Measurements from ENCODE around the gene B4GALT6.

Gene B4GALT6

GRCh38 chr18:31619291-31619690 is 65.1 kb downstream of the B4GALT6 start:
- no peaks in the 10 kb centered on the region for H3K4me1 ChIP-seq (ENCODE audit: insufficient read depth, low read length)
- H3K9me3 ChIP-seq (ENCODE audit: low read length), result no peaks in the 10 kb centered on the region
- no peaks in the 10 kb centered on the region for H3K27me3 ChIP-seq (ENCODE audit: control insufficient read depth in 1 of 2, insufficient read depth in 2 of 2, low read length in 2 of 2)
- no peak overlapping the region for H3K4me3 ChIP-seq (ENCODE audit: low read depth in 1 of 2, low read length in 2 of 2)
- no peak overlapping the region for H3K27ac ChIP-seq (ENCODE audit: low read depth, low read length)
- H3K36me3 ChIP-seq (ENCODE audit: insufficient read depth, low read length), result no peaks in the 10 kb centered on the region
- no peak overlapping the region for H3K9ac ChIP-seq (ENCODE audit: low read length)

DNA sequence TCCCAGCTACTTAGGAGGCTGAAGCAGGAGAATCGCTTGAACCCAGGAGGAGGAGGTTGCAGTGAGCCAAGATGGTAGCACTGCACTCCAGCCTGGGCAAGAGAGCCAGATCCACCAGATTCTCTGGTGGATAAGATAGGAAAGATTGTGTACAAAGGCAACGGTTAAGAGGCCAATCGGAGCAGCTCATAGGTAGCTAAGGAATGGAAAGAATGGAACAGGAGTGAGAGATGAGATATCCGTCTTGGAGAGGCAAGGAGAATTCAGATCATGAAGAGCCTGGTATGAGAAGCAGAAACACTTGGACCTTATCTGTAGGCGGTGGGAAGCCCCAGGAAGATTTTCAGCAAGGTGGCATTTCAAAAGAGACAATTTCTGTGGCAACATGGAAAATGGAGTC is 65.6 kb downstream of the B4GALT6 start:
- Histone ChIP-seq H3K27me3 (ENCODE audit: control insufficient read depth in 1 of 2, insufficient read depth in 2 of 2, low read length in 2 of 2) (no peaks in the 10 kb centered on the region), H3K9ac (ENCODE audit: low read length) (no peak overlapping the region), H3K36me3 (ENCODE audit: insufficient read depth, low read length) (no peaks in the 10 kb centered on the region), H3K4me3 (ENCODE audit: low read depth in 1 of 2, low read length in 2 of 2) (no peak overlapping the region), H3K27ac (ENCODE audit: low read depth, low read length) (no peak overlapping the region), H3K9me3 (ENCODE audit: low read length) (no peaks in the 10 kb centered on the region), H3K4me1 (ENCODE audit: insufficient read depth, low read length) (no peaks in the 10 kb centered on the region)

DNA sequence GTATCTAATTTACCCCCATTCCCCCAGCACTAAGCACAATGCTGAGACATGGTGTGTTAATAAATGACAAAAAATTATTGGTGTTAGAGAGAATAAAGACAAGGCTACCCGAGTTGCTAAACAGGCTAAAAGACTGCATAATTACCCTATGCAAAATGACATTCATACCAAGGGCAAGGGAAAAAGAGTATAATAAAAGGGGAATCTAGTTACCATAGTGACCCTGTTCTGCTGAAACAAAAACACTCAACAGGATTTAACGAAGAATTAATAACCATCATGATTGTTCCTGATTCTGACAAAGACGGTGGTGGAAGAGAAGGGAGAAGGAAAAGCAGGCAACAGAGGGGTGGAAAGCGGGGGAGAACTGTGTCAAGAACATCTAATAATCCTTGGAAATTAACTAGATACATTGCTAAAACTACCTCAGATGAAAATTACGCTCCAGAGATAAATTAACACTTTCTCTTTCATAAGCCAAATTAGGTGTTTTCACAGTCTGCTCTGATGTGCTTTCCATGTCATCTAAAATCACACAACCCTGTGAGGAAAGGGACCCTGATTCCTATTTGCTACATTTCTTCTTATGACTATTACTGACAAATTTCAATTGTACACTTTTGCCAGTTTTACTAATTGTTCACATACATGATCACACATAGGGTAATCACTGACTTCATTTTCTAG is 67.2 kb downstream of the B4GALT6 start:
- H3K4me1 ChIP-seq (ENCODE audit: insufficient read depth, low read length), result no peaks in the 10 kb centered on the region
- no peak overlapping the region for H3K27ac ChIP-seq (ENCODE audit: low read depth, low read length)
- H3K9me3 ChIP-seq (ENCODE audit: low read length), result no peaks in the 10 kb centered on the region
- H3K36me3 ChIP-seq (ENCODE audit: insufficient read depth, low read length), result no peaks in the 10 kb centered on the region
- no peaks in the 10 kb centered on the region for H3K27me3 ChIP-seq (ENCODE audit: control insufficient read depth in 1 of 2, insufficient read depth in 2 of 2, low read length in 2 of 2)
- H3K4me3 ChIP-seq (ENCODE audit: low read depth in 1 of 2, low read length in 2 of 2), result no peak overlapping the region
- H3K9ac ChIP-seq (ENCODE audit: low read length), result no peak overlapping the region

DNA sequence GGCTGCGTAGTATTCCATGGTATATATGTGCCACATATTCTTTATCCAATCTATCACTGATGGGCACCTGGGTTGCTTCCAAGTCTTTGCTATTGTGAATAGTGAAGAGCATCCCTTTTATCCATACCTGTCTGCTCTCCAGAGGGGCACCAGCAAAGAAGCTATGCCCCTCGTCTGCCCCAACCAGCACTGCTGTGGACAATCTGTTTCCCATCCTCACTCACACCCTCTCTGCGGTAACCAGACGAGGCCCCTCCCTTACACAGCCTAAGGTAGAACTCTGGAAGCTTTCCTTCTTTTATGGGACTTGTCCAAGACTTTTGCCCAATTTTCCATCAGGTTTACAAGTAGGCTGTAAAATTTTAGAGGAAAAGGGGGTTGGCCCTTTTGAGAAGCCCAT is 67.8 kb downstream of the B4GALT6 start:
- no peak overlapping the region for H3K27ac ChIP-seq (ENCODE audit: low read depth, low read length)
- no peak overlapping the region for H3K9ac ChIP-seq (ENCODE audit: low read length)
- H3K9me3 ChIP-seq (ENCODE audit: low read length), result no peaks in the 10 kb centered on the region
- H3K4me3 ChIP-seq (ENCODE audit: low read depth in 1 of 2, low read length in 2 of 2), result no peak overlapping the region
- no peaks in the 10 kb centered on the region for H3K27me3 ChIP-seq (ENCODE audit: control insufficient read depth in 1 of 2, insufficient read depth in 2 of 2, low read length in 2 of 2)
- H3K36me3 ChIP-seq (ENCODE audit: insufficient read depth, low read length), result no peaks in the 10 kb centered on the region
- no peaks in the 10 kb centered on the region for H3K4me1 ChIP-seq (ENCODE audit: insufficient read depth, low read length)

DNA sequence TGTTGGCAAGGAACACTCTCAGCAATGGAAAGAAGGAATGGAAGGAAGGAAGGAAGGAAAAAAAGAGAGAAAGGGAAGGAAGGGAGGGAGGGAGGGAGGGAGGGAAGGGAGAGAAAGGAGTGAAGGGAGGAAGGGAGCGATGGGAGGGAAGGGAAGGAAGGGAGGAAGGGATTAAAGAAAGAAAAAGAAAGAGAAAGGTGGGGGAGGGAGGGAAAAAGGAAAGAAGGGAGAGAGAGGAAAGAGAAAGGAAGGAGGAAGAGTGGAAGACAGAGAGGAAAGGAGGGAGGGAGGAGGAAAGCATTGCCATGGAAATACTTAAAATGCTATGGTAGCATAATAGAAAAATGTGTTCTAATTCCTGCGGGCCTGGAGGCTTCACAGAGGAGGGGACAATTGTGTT is 70.3 kb downstream of the B4GALT6 start:
- Histone ChIP-seq H3K27me3 (ENCODE audit: control insufficient read depth in 1 of 2, insufficient read depth in 2 of 2, low read length in 2 of 2) (no peaks in the 10 kb centered on the region), H3K36me3 (ENCODE audit: insufficient read depth, low read length) (no peaks in the 10 kb centered on the region), H3K27ac (ENCODE audit: low read depth, low read length) (no peak overlapping the region), H3K4me3 (ENCODE audit: low read depth in 1 of 2, low read length in 2 of 2) (no peak overlapping the region), H3K9ac (ENCODE audit: low read length) (no peak overlapping the region), H3K4me1 (ENCODE audit: insufficient read depth, low read length) (peaks cover 8% of the 10 kb centered on the region), H3K9me3 (ENCODE audit: low read length) (no peaks in the 10 kb centered on the region)

GRCh38 chr18:31612124-31612523 is 72.3 kb downstream of the B4GALT6 start:
- no peaks in the 10 kb centered on the region for H3K9me3 ChIP-seq (ENCODE audit: low read length)

GRCh38 chr18:31611511-31611910 is 72.9 kb downstream of the B4GALT6 start:
- Histone ChIP-seq H3K4me3 (ENCODE audit: low read depth in 1 of 2, low read length in 2 of 2) (no peak overlapping the region), H3K9me3 (ENCODE audit: low read length) (no peaks in the 10 kb centered on the region), H3K4me1 (ENCODE audit: insufficient read depth, low read length) (peaks cover 8% of the 10 kb centered on the region), H3K9ac (ENCODE audit: low read length) (no peak overlapping the region), H3K36me3 (ENCODE audit: insufficient read depth, low read length) (no peaks in the 10 kb centered on the region), H3K27me3 (ENCODE audit: control insufficient read depth in 1 of 2, insufficient read depth in 2 of 2, low read length in 2 of 2) (no peaks in the 10 kb centered on the region), H3K27ac (ENCODE audit: low read depth, low read length) (no peak overlapping the region)

More at GRCh38 chr18:31612124-31612523, 72.3 kb downstream of the B4GALT6 start:
- no peaks in the 10 kb centered on the region for H3K27me3 ChIP-seq (ENCODE audit: control insufficient read depth in 1 of 2, insufficient read depth in 2 of 2, low read length in 2 of 2)
- H3K4me3 ChIP-seq (ENCODE audit: low read depth in 1 of 2, low read length in 2 of 2), result no peak overlapping the region
- no peak overlapping the region for H3K9ac ChIP-seq (ENCODE audit: low read length)
- H3K36me3 ChIP-seq (ENCODE audit: insufficient read depth, low read length), result no peaks in the 10 kb centered on the region
- H3K27ac ChIP-seq (ENCODE audit: low read depth, low read length), result no peak overlapping the region
- H3K4me1 ChIP-seq (ENCODE audit: insufficient read depth, low read length), result peaks cover 8% of the 10 kb centered on the region

DNA sequence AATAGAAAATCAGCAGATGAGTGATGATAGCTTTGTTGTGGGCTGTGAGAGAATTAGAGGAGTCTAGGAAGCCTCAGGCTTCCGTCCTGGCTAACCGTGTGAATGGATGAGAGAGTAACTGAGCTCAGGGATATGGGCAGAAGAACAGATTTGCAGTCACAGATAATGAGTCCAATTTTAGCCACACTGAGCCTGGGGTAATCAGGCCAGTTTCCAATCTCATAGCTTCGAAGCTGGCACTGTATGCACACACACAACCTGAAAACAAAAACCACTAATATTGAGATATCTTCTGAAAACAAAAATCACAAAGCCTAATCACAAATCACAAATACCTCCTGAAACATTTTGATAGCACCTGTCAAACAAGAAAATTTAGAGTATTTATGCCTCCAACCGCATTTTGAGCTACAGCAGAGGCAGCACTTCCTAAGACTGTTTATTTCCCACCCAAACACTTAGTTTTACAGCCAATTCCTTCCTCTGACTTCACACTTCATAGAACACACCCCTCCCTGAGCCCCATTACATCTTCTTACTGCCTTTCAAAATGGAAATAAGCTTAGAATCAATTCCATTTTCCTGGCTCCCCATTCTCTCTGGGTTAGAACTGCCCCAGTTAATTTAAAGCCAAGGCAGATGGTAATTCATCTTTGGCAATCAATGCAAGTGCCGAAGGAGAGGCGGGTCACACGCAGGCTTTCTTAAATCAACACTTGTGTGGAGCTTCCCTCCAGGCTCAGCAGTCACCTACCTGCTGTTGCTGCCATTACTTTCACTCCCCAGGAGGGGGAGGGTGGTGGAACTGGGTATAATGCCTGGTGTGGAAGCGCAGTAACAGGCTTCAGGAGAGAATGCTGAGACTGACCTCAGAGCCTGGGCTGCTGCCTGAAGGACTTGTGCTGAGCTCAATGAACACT is 73.8 kb downstream of the B4GALT6 start:
- Histone ChIP-seq H3K9me3 (ENCODE audit: low read length) (no peaks in the 10 kb centered on the region), H3K4me3 (ENCODE audit: low read depth in 1 of 2, low read length in 2 of 2) (no peak overlapping the region), H3K27ac (ENCODE audit: low read depth, low read length) (no peak overlapping the region), H3K9ac (ENCODE audit: low read length) (no peak overlapping the region), H3K27me3 (ENCODE audit: control insufficient read depth in 1 of 2, insufficient read depth in 2 of 2, low read length in 2 of 2) (no peaks in the 10 kb centered on the region), H3K4me1 (ENCODE audit: insufficient read depth, low read length) (peaks cover 8% of the 10 kb centered on the region), H3K36me3 (ENCODE audit: insufficient read depth, low read length) (no peaks in the 10 kb centered on the region)

GRCh38 chr18:31609886-31610285 is 74.5 kb downstream of the B4GALT6 start:
- peaks cover 8% of the 10 kb centered on the region for H3K4me1 ChIP-seq (ENCODE audit: insufficient read depth, low read length)
- H3K9ac ChIP-seq (ENCODE audit: low read length), result no peak overlapping the region
- no peaks in the 10 kb centered on the region for H3K9me3 ChIP-seq (ENCODE audit: low read length)
- no peak overlapping the region for H3K27ac ChIP-seq (ENCODE audit: low read depth, low read length)
- H3K36me3 ChIP-seq (ENCODE audit: insufficient read depth, low read length), result no peaks in the 10 kb centered on the region
- no peak overlapping the region for H3K4me3 ChIP-seq (ENCODE audit: low read depth in 1 of 2, low read length in 2 of 2)
- H3K27me3 ChIP-seq (ENCODE audit: control insufficient read depth in 1 of 2, insufficient read depth in 2 of 2, low read length in 2 of 2), result no peaks in the 10 kb centered on the region

DNA sequence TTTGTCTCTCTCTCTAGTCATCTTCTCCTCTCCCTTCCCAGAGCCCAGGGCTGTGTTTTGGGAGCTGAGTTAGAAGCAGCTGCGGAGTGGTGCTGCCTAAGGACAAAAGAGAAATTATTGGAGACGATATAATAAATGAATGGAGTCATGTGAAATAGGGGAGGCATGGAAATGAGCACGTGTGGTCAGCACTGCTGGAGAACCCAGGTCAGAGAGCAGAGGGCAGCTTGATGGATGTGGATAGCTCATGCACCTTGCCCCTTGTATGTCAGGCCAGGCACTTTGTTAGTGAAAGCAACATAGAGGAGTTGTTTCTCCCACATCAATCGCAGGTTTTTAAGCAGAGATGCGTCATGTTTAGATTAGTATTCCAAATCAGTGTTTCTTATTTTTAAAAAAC is 77.0 kb downstream of the B4GALT6 start:
- Histone ChIP-seq H3K9me3 (ENCODE audit: low read length) (no peaks in the 10 kb centered on the region), H3K27ac (ENCODE audit: low read depth, low read length) (no peak overlapping the region), H3K4me1 (ENCODE audit: insufficient read depth, low read length) (peaks cover 8% of the 10 kb centered on the region), H3K9ac (ENCODE audit: low read length) (no peak overlapping the region), H3K27me3 (ENCODE audit: control insufficient read depth in 1 of 2, insufficient read depth in 2 of 2, low read length in 2 of 2) (no peaks in the 10 kb centered on the region), H3K36me3 (ENCODE audit: insufficient read depth, low read length) (no peaks in the 10 kb centered on the region), H3K4me3 (ENCODE audit: low read depth in 1 of 2, low read length in 2 of 2) (no peak overlapping the region)

- H3K27me3 ChIP-seq (ENCODE audit: control insufficient read depth in 1 of 2, insufficient read depth in 2 of 2, low read length in 2 of 2), result no peaks in the 10 kb centered on the region
- H3K27ac ChIP-seq (ENCODE audit: low read depth, low read length), result no peak overlapping the region
- H3K9me3 ChIP-seq (ENCODE audit: low read length), result no peaks in the 10 kb centered on the region
- no peaks in the 10 kb centered on the region for H3K36me3 ChIP-seq (ENCODE audit: insufficient read depth, low read length)
- H3K4me3 ChIP-seq (ENCODE audit: low read depth in 1 of 2, low read length in 2 of 2), result no peak overlapping the region
- H3K4me1 ChIP-seq (ENCODE audit: insufficient read depth, low read length), result peaks cover 8% of the 10 kb centered on the region
- no peak overlapping the region for H3K9ac ChIP-seq (ENCODE audit: low read length)
These were observed 78.1 kb downstream of the B4GALT6 start for GRCh38 chr18:31606265-31606664.

Measured in muscle layer of colon (tissue), 2 donors.